Psoas muscle (tissue), 8 donors: ENCODE measurements around the gene CNIH3. TPM values are rescaled to one million over a fixed set of nuclear protein-coding genes. Genes with fewer than 3 reads are reported as not detected.

Experiments used
- ATAC-seq, 4 donors: fragments of 200-7000 bp; cut with Tn5 transposase; one replicate each; pipeline ENCODE4 v1.9.1; 2020; ENCODE audit warnings: moderate library complexity in 3 of 4, mild to moderate bottlenecking in 2 of 4
- DNase-seq, 2 donors: peaks; one replicate each; pipeline ENCODE4 v3.0.0-alpha.2; 2020
- H3K27ac ChIP-seq: fragments of 200-600 bp; one replicate; pipeline ENCODE4 v1.8.0; 2022
- H3K27me3 ChIP-seq, 3 donors: fragments of 200-600 bp in 1 of 3; one replicate each; pipeline versions ENCODE4 v1.6.1 to v1.8.0; 2013 to 2022; ENCODE audit warnings: low read length in 2 of 3, mild to moderate bottlenecking in 2 of 3, moderate library complexity in 1 of 3; ENCODE audit not compliant: insufficient read depth in 3 of 3
- H3K36me3 ChIP-seq, 2 donors: fragments of 200-600 bp in 1 of 2; one replicate each; pipeline versions ENCODE4 v1.6.1 to v1.8.0; 2013 to 2022; ENCODE audit warnings: low read depth in 1 of 2, mild to moderate bottlenecking in 1 of 2, moderate library complexity in 1 of 2; ENCODE audit not compliant: insufficient read depth in 1 of 2
- H3K4me1 ChIP-seq: fragments of 200-600 bp; one replicate; pipeline ENCODE4 v1.8.0; 2022
- H3K4me3 ChIP-seq: fragments of 200-600 bp; one replicate; pipeline ENCODE4 v1.8.0; 2022; ENCODE audit warnings: mild to moderate bottlenecking
- H3K9me3 ChIP-seq: fragments of 200-600 bp; one replicate; pipeline ENCODE4 v1.8.0; 2022
- WGBS, 3 donors: extraction: QIAGEN DNeasy Blood & Tissue Kit; methylation state at CpG; one replicate each; pipeline versions ENCODE4 v1.1.6 to v1.1.7; 2013; 5-methylcytosine and 5-hydroxymethylcytosine counted together
- intact Hi-C, 2 donors: fragments of 100-400 bp; cut with DNase I; formaldehyde crosslinking; loops; one replicate each; pipeline versions ENCODE4 v1.11.0 to v1.14.2; 2022
- polyA plus RNA-seq, 3 donors: library from polyadenylated mRNA; stranded (reverse); fragments of 200-250 nt; gene quantifications; one replicate each; pipeline ENCODE4 v1.2.3, GENCODE V29; 2013
- total RNA-seq, 4 donors: library from RNA; stranded (reverse); fragmentation: NEBNext Ultra II Directional in 2 of 4; extraction: Animal tissue kit (Norgen Biotek cat#: 25700) in 2 of 4; gene quantifications; one replicate each; pipeline versions ENCODE4 v1.2.1 to v1.2.4, GENCODE V29; 2021 to 2023
- TF ChIP-seq, protein P1 (sequence below): fragments of 200-600 bp; IDR thresholded peaks from one replicate; pipeline ENCODE4 v1.8.0; 2022; ENCODE audit warnings: antibody characterized with exemption
- donor health status: healthy with polysubstance abuse.
- donor health status: DM: no; HTN: no; CAD: no; lungs with moderate emphysema.
- donor health status: Bipolar disorder and iron deficiency.
- donor health status: healthy.
- donor health status: DM: yes; HTN: yes; CAD: no.
- donor health status: DM: no; HTN: no; CAD: no.
- donor health status: DM: no; HTN: no; CAD: no.
- donor health status: DM: yes; HTN: yes; CAD: no.

The CNIH3 gene
- total and polyA plus RNA-seq, 7 donors = 0.39 to 1.9 (median 1.2) TPM

GRCh38 chr1:224629965-224630364 lies 13.8 kb downstream of the CNIH3 start:
- Histone ChIP-seq H3K9me3 (no peaks in the 10 kb centered on the region), H3K27me3 (no peaks in the 10 kb centered on the region), H3K27ac (no peak overlapping the region), H3K36me3 (no peaks in the 10 kb centered on the region), H3K4me1 (no peaks in the 10 kb centered on the region), H3K4me3 (no peak overlapping the region)
- TF ChIP-seq, protein P1, sequence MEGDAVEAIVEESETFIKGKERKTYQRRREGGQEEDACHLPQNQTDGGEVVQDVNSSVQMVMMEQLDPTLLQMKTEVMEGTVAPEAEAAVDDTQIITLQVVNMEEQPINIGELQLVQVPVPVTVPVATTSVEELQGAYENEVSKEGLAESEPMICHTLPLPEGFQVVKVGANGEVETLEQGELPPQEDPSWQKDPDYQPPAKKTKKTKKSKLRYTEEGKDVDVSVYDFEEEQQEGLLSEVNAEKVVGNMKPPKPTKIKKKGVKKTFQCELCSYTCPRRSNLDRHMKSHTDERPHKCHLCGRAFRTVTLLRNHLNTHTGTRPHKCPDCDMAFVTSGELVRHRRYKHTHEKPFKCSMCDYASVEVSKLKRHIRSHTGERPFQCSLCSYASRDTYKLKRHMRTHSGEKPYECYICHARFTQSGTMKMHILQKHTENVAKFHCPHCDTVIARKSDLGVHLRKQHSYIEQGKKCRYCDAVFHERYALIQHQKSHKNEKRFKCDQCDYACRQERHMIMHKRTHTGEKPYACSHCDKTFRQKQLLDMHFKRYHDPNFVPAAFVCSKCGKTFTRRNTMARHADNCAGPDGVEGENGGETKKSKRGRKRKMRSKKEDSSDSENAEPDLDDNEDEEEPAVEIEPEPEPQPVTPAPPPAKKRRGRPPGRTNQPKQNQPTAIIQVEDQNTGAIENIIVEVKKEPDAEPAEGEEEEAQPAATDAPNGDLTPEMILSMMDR = no peak
- no peak for DNase-seq
- 75 to 79% (median 77%) methylated on average over 4 of the region's 4 CpGs for WGBS, 3 donors
- ATAC-seq = no peak
- intact Hi-C loops = no loop called here

- 50 to 53% (median 52%) methylated on average over 6 of the region's 6 CpGs for WGBS, 3 donors
- DNase-seq = no peak
- H3K36me3 ChIP-seq = no peaks in the 10 kb centered on the region
- H3K27me3 ChIP-seq = no peaks in the 10 kb centered on the region
- no peaks in the 10 kb centered on the region for H3K4me1 ChIP-seq
- intact Hi-C loops = no loop called here
- no peak overlapping the region for H3K4me3 ChIP-seq
- H3K27ac ChIP-seq = no peak overlapping the region
- H3K9me3 ChIP-seq = no peaks in the 10 kb centered on the region
- ATAC-seq = no peak
- TF ChIP-seq, protein P1 = no peak
Measured at GRCh38 chr1:224631462-224632115, 15.5 kb downstream of the CNIH3 start.

- no peak overlapping the region for H3K27ac ChIP-seq
- H3K9me3 ChIP-seq = no peaks in the 10 kb centered on the region
- DNase-seq = no peak
- TF ChIP-seq, protein P1 = no peak
- intact Hi-C loops = no loop called here
- no peak for ATAC-seq
- H3K36me3 ChIP-seq = no peaks in the 10 kb centered on the region
- no peaks in the 10 kb centered on the region for H3K4me1 ChIP-seq
- WGBS, 3 donors = 87 to 94% (median 89%) methylated on average over 5 of the region's 5 CpGs
- H3K4me3 ChIP-seq = no peak overlapping the region
- H3K27me3 ChIP-seq = no peaks in the 10 kb centered on the region
Measured at GRCh38 chr1:224632381-224632871, 16.3 kb downstream of the CNIH3 start.

- Histone ChIP-seq H3K27me3 (no peaks in the 10 kb centered on the region), H3K27ac (no peak overlapping the region), H3K36me3 (no peaks in the 10 kb centered on the region), H3K4me1 (no peaks in the 10 kb centered on the region), H3K4me3 (no peak overlapping the region), H3K9me3 (no peaks in the 10 kb centered on the region)
- TF ChIP-seq, protein P1 = no peak
- WGBS, 3 donors = 74 to 85% (median 79%) methylated on average over 8 of the region's 8 CpGs
- intact Hi-C loops = no loop called here
- no peak for ATAC-seq
- no peak for DNase-seq
Measured at GRCh38 chr1:224632921-224633321, 16.8 kb downstream of the CNIH3 start.

GRCh38 chr1:224635356-224635755 lies 19.2 kb downstream of the CNIH3 start:
- TF ChIP-seq, protein P1 = no peak
- intact Hi-C loops = no loop called here
- ATAC-seq (no peak), DNase-seq (no peak)
- Histone ChIP-seq H3K36me3 (no peaks in the 10 kb centered on the region), H3K4me3 (no peak overlapping the region), H3K27ac (no peak overlapping the region), H3K27me3 (no peaks in the 10 kb centered on the region), H3K9me3 (no peaks in the 10 kb centered on the region), H3K4me1 (no peaks in the 10 kb centered on the region)
- WGBS, 3 donors = 86 to 92% (median 91%) methylated on average over 5 of the region's 5 CpGs
